SHP77 treated with DMSO at 0.1 percent for 48 hours (cell line): ENCODE data around the gene OR5H15.
"Not testable (repeated sequence)": the region's sequence is repeated elsewhere in the genome, so short reads cannot be mapped to it uniquely, and the experiment has no call there.

Experiments
- DNase-seq: peaks from one replicate; lab custom pipeline; 2025; lab: John Stamatoyannopoulos, UW

OR5H15 gene

GRCh38 chr3:98166396-98166795 is at the start of gene OR5H15:
TSS of gene OR5H15 (plus strand) at chr3:98166696. CDS start at chr3:98168700, 2,004 bp downstream.
- DNase-seq: no peak

- DNase-seq: no peak
Measured at GRCh38 chr3:98130421-98130820, 36.1 kb upstream of the OR5H15 start, which contains the start of gene OR5H1. TSS of gene OR5H1 (plus strand) at chr3:98130721. CDS start at chr3:98132698, 1,977 bp downstream.

GRCh38 chr3:98136631-98137030 is 29.9 kb upstream of the OR5H15 start:
- no peak for DNase-seq

GRCh38 chr3:98137826-98138557 is 28.5 kb upstream of the OR5H15 start:
- DNase-seq: not testable (repeated sequence)

GRCh38 chr3:98140531-98140930 is 26.0 kb upstream of the OR5H15 start:
- DNase-seq: no peak

- no peak for DNase-seq
Measured at GRCh38 chr3:98147179-98147578, 19.3 kb upstream of the OR5H15 start, which contains the start of gene OR5H14. TSS of gene OR5H14 (plus strand) at chr3:98147479. CDS start at chr3:98149386, 1,907 bp downstream.

GRCh38 chr3:98148751-98149150 is 17.7 kb upstream of the OR5H15 start:
- no peak for DNase-seq

GRCh38 chr3:98149456-98149855 is 17.0 kb upstream of the OR5H15 start:
- not testable (repeated sequence) for DNase-seq

- DNase-seq: no peak
Measured at GRCh38 chr3:98151241-98151640, 15.3 kb upstream of the OR5H15 start.

GRCh38 chr3:98171071-98171470 is 4.6 kb downstream of the OR5H15 start:
- DNase-seq: no peak

- DNase-seq: peak; percentile 18
Measured at GRCh38 chr3:98172621-98173020, 6.1 kb downstream of the OR5H15 start.

GRCh38 chr3:98180319-98180890 is 13.9 kb downstream of the OR5H15 start:
- no peak for DNase-seq

GRCh38 chr3:98182196-98182595 is 15.7 kb downstream of the OR5H15 start:
- DNase-seq: no peak

- DNase-seq: no peak
Measured at GRCh38 chr3:98185180-98185579, 18.7 kb downstream of the OR5H15 start.

- no peak for DNase-seq
Measured at GRCh38 chr3:98188545-98188944, 22.0 kb downstream of the OR5H15 start.

- not testable (repeated sequence) for DNase-seq
Measured at GRCh38 chr3:98190911-98191310, 24.4 kb downstream of the OR5H15 start.

GRCh38 chr3:98196293-98196692 is 29.8 kb downstream of the OR5H15 start:
- not testable (repeated sequence) for DNase-seq

- no peak for DNase-seq
Measured at GRCh38 chr3:98199020-98199419, 32.5 kb downstream of the OR5H15 start.

- DNase-seq: no peak
Measured at GRCh38 chr3:98209244-98209643, 42.7 kb downstream of the OR5H15 start.

- DNase-seq: no peak
Measured at GRCh38 chr3:98213276-98213675, 46.8 kb downstream of the OR5H15 start.

- no peak for DNase-seq
Measured at GRCh38 chr3:98215051-98215450, 48.6 kb downstream of the OR5H15 start.
